ENCODE data around the gene SNCAIP.

- TF ChIP-seq, protein P1, sequence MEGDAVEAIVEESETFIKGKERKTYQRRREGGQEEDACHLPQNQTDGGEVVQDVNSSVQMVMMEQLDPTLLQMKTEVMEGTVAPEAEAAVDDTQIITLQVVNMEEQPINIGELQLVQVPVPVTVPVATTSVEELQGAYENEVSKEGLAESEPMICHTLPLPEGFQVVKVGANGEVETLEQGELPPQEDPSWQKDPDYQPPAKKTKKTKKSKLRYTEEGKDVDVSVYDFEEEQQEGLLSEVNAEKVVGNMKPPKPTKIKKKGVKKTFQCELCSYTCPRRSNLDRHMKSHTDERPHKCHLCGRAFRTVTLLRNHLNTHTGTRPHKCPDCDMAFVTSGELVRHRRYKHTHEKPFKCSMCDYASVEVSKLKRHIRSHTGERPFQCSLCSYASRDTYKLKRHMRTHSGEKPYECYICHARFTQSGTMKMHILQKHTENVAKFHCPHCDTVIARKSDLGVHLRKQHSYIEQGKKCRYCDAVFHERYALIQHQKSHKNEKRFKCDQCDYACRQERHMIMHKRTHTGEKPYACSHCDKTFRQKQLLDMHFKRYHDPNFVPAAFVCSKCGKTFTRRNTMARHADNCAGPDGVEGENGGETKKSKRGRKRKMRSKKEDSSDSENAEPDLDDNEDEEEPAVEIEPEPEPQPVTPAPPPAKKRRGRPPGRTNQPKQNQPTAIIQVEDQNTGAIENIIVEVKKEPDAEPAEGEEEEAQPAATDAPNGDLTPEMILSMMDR (IDR thresholded peaks at IDR 0.05; ENCODE audit: low read length), result no peak
- TF ChIP-seq EZH2 (IDR thresholded peaks at IDR 0.05; ENCODE audit: borderline replicate concordance, low read length), result no peak
These were observed 11.0 kb upstream of the SNCAIP start for GRCh38 chr5:122301016-122301415.

Data from OCI-LY1 (cell line).